HCT116 (cell line): Measurements from ENCODE around the gene RASSF9. TPM values are rescaled to one million over a fixed set of nuclear protein-coding genes. Genes with fewer than 3 reads are reported as not detected.

Experiments
- ATAC-seq: fragments of 200-7000 bp; cut with Tn5 transposase; 2 replicates; pipeline ENCODE4 v1.9.1; 2020; ENCODE audit warnings: mild to moderate bottlenecking, moderate library complexity
- BruUV-seq: library from RNA; stranded (reverse); fragments of 400-500 nt; replicated peaks from 2 replicates; lab custom pipeline; 2021; lab: Mats Ljungman, UMichigan
- CTCF ChIA-PET: fragments of 300-600 bp; sonication (Branson Sonifier 250); formaldehyde crosslinking; loops from one replicate; lab custom pipeline; 2021; ENCODE audit warnings: antibody characterized with exemption; lab: Charles Lee
- POLR2A ChIA-PET: fragments of 300-600, 350-600 bp; sonication (Branson Sonifier 250); formaldehyde crosslinking; loops from one replicate; lab custom pipeline; 2021; ENCODE audit warnings: antibody characterized with exemption; lab: Charles Lee
- RAD21 ChIA-PET, 2 experiments: fragments of 300-600 bp; sonication (Branson Sonifier 250); formaldehyde crosslinking; loops; one replicate each; lab custom pipeline; 2023; ENCODE audit warnings: low total read pairs in 2 of 2; ENCODE audit not compliant: uncharacterized antibody in 2 of 2, unreplicated experiment in 2 of 2, low non-redundant PET in 1 of 2; lab: Charles Lee
- DNase-seq: peaks from one replicate; pipeline ENCODE4 v3.0.0-alpha.2; 2010; ENCODE audit warnings: low read depth, low spot score
- H2AFZ ChIP-seq: fragments of 200-600 bp; shearing (Covaris generic), sonication (generic); 2 replicates; pipeline ENCODE4 v1.6.1; 2017; ENCODE audit warnings: low read depth, mixed run types, mixed read lengths, antibody characterized with exemption, low read length; ENCODE audit not compliant: poor library complexity, severe bottlenecking
- H3K27ac ChIP-seq: 2 replicates; pipeline ENCODE4 v1.5.1; 2012; ENCODE audit warnings: low read depth, low read length
- H3K27me3 ChIP-seq: fragments of 200-600 bp; sonication (generic); 2 replicates; pipeline ENCODE4 v1.6.1; 2016; ENCODE audit warnings: mixed run types, low read length, mixed read lengths; ENCODE audit not compliant: insufficient read depth
- H3K36me3 ChIP-seq, 2 experiments: fragments of 200-500 bp in 1 of 2; fragments of 200-600 bp in 1 of 2; sonication (Bioruptor generic) in 1 of 2; sonication (generic) in 1 of 2; 2 replicates each; pipeline versions ENCODE4 v1.5.1 to v1.6.1; 2014 to 2016; ENCODE audit warnings: low read length in 2 of 2, inconsistent platforms in 1 of 2, mixed read lengths in 1 of 2, mixed run types in 1 of 2; ENCODE audit not compliant: insufficient read depth in 2 of 2, control insufficient read depth in 1 of 2
- H3K4me1 ChIP-seq, 2 experiments: fragments of 200-600 bp in 1 of 2; sonication (generic) in 1 of 2; 2 replicates each; pipeline versions ENCODE4 v1.5.1 to v1.6.1; 2012 to 2017; ENCODE audit warnings: low read length in 2 of 2, inconsistent platforms in 1 of 2, mild to moderate bottlenecking in 1 of 2, mixed read lengths in 1 of 2, mixed run types in 1 of 2, moderate library complexity in 1 of 2; ENCODE audit not compliant: insufficient read depth in 2 of 2, control insufficient read depth in 1 of 2
- H3K4me2 ChIP-seq: fragments of 200-600 bp; sonication (generic); 2 replicates; pipeline ENCODE4 v1.6.1; 2017; ENCODE audit warnings: mixed run types, low read length, mixed read lengths
- H3K4me3 ChIP-seq, 2 experiments: fragments of 200-600 bp in 1 of 2; sonication (generic) in 1 of 2; replicated peaks in 1 of 2; 2 replicates each; pipeline ENCODE4 v1.5.1; 2011 to 2016; ENCODE audit warnings: low read length in 2 of 2, control low read depth in 1 of 2, low read depth in 1 of 2, mild to moderate bottlenecking in 1 of 2, mixed read lengths in 1 of 2, mixed run types in 1 of 2
- H3K79me2 ChIP-seq: fragments of 200-600 bp; sonication (generic); 2 replicates; pipeline ENCODE4 v1.6.1; 2017; ENCODE audit warnings: mild to moderate bottlenecking, mixed run types, low read length, moderate library complexity, mixed read lengths; ENCODE audit not compliant: insufficient read depth
- H3K9ac ChIP-seq: fragments of 200-600 bp; sonication (generic); 2 replicates; pipeline ENCODE4 v1.6.1; 2016; ENCODE audit warnings: low read length, mixed read lengths
- H3K9me2 ChIP-seq: fragments of 200-600 bp; sonication (generic), shearing (Covaris generic); 2 replicates; pipeline ENCODE4 v1.6.1; 2017; ENCODE audit warnings: mixed run types, mild to moderate bottlenecking, moderate library complexity; ENCODE audit not compliant: insufficient read depth
- H3K9me3 ChIP-seq, 2 experiments: fragments of 200-500 bp in 1 of 2; fragments of 200-600 bp in 1 of 2; sonication (Bioruptor generic) in 1 of 2; sonication (generic) in 1 of 2; 2 replicates each; pipeline ENCODE4 v1.6.1; 2014 to 2017; ENCODE audit warnings: low read length in 2 of 2, mixed read lengths in 2 of 2, inconsistent platforms in 1 of 2, low read depth in 1 of 2, mild to moderate bottlenecking in 1 of 2, mixed run types in 1 of 2, moderate library complexity in 1 of 2; ENCODE audit not compliant: control insufficient read depth in 1 of 2, insufficient read depth in 1 of 2
- H4K20me1 ChIP-seq: fragments of 200-600 bp; sonication (generic), shearing (Covaris generic); 2 replicates; pipeline ENCODE4 v1.6.1; 2017; ENCODE audit warnings: mixed run types, mild to moderate bottlenecking, moderate library complexity; ENCODE audit not compliant: insufficient read depth
- ATF3 ChIP-seq: IDR thresholded peaks from 2 replicates; pipeline ENCODE4 v1.6.1; 2012
- CBX3 ChIP-seq: IDR thresholded peaks from 2 replicates; pipeline ENCODE4 v1.6.1; 2012; ENCODE audit warnings: low read depth
- EGR1 ChIP-seq: IDR thresholded peaks from 2 replicates; pipeline ENCODE4 v1.6.1; 2012; ENCODE audit warnings: low read depth
- ELF1 ChIP-seq: IDR thresholded peaks from 2 replicates; pipeline ENCODE4 v1.6.1; 2012; ENCODE audit warnings: low read depth, borderline replicate concordance
- EZH2 ChIP-seq: fragments of 200-600 bp; sonication (generic); IDR thresholded peaks from 2 replicates; pipeline ENCODE4 v1.6.1; 2017; ENCODE audit warnings: antibody characterized with exemption, mixed run types
- EZH2phosphoT487 ChIP-seq: fragments of 200-600 bp; IDR thresholded peaks from 2 replicates; pipeline ENCODE4 v1.6.1; 2018; ENCODE audit warnings: antibody characterized with exemption, borderline replicate concordance
- FOSL1 ChIP-seq: IDR thresholded peaks from 2 replicates; pipeline ENCODE4 v1.6.1; 2012; ENCODE audit warnings: low read depth
- POLR2A ChIP-seq: IDR thresholded peaks from 2 replicates; pipeline ENCODE4 v1.7.0; 2011; ENCODE audit warnings: borderline replicate concordance; ENCODE audit not compliant: insufficient read depth, insufficient read length; ENCODE audit errors: extremely low read depth
- REST ChIP-seq: IDR thresholded peaks from 2 replicates; pipeline ENCODE4 v1.6.1; 2012; ENCODE audit warnings: low read depth
- SIN3A ChIP-seq: IDR thresholded peaks from 2 replicates; pipeline ENCODE4 v1.6.1; 2012; ENCODE audit warnings: low read depth
- SP1 ChIP-seq: IDR thresholded peaks from 2 replicates; pipeline ENCODE4 v1.6.1; 2012; ENCODE audit warnings: low read depth
- TCF7L2 ChIP-seq: IDR thresholded peaks from 2 replicates; pipeline ENCODE4 v1.7.0; 2011; ENCODE audit warnings: borderline replicate concordance, inconsistent platforms; ENCODE audit not compliant: insufficient read depth, insufficient read length; ENCODE audit errors: extremely low read depth
- ZFX ChIP-seq: fragments of 450-650 bp; IDR thresholded peaks from 2 replicates; pipeline ENCODE4 v1.6.1; 2017
- intact Hi-C: fragments of 100-400 bp; cut with micrococcal nuclease; formaldehyde crosslinking; loops from 2 replicates; pipeline ENCODE4 v1.10.0; 2022
- total RNA-seq: library from RNA; stranded (reverse); gene quantifications from one replicate; pipeline ENCODE4 v1.2.1, GENCODE V29; 2021; ENCODE audit not compliant: unreplicated experiment
- TF ChIP-seq, protein P1 (sequence below), 3 experiments: fragments of 200-600 bp in 1 of 3; sonication (generic) in 1 of 3; IDR thresholded peaks in 2 of 3; conservative IDR thresholded peaks in 1 of 3; 2 replicates each; pipeline ENCODE4 v1.5.1; 2012 to 2017; ENCODE audit warnings: low read depth in 2 of 3, low read length in 2 of 3, antibody characterized with exemption in 1 of 3, borderline replicate concordance in 1 of 3, control low read depth in 1 of 3, mild to moderate bottlenecking in 1 of 3, mixed read lengths in 1 of 3, mixed run types in 1 of 3, moderate library complexity in 1 of 3; ENCODE audit not compliant: insufficient read depth in 1 of 3

The RASSF9 gene
- total RNA-seq, 1 experiment from 2014 or later, result not detected

- H3K27ac ChIP-seq, result no peak within 1 kb of the TSS
- BruUV-seq, result no TSS peak
- ChIA-PET POLR2A (no interaction called here), CTCF (no interaction called here), RAD21 (no interaction called here)
- no peaks in the 10 kb centered on the region for H4K20me1 ChIP-seq
- H3K9me2 ChIP-seq, result no peaks in the 10 kb centered on the region
- H3K27me3 ChIP-seq, result no peaks in the 10 kb centered on the region
- no peaks in the 10 kb centered on the region for H3K36me3 ChIP-seq
- H3K79me2 ChIP-seq, result no peaks in the 10 kb centered on the region
- H3K4me1 ChIP-seq, result no peaks in the 10 kb centered on the region
- DNase-seq (no peak), ATAC-seq (peak; percentile 63)
- peak within 1 kb of the TSS; percentile 32 for H3K4me2 ChIP-seq
- TF ChIP-seq EZH2, result no peak
- no peak for TF ChIP-seq CBX3
- TF ChIP-seq EGR1, result no peak
- TF ChIP-seq ATF3, result no peak
- no peak for TF ChIP-seq POLR2A
- TF ChIP-seq SP1, result no peak
- TF ChIP-seq EZH2phosphoT487, result no peak
- TF ChIP-seq ELF1, result no peak
- no peak for TF ChIP-seq REST
- no peak for TF ChIP-seq ZFX
- no peak for TF ChIP-seq TCF7L2
- TF ChIP-seq FOSL1, result no peak
- no peak for TF ChIP-seq SIN3A
- TF ChIP-seq, protein P1, sequence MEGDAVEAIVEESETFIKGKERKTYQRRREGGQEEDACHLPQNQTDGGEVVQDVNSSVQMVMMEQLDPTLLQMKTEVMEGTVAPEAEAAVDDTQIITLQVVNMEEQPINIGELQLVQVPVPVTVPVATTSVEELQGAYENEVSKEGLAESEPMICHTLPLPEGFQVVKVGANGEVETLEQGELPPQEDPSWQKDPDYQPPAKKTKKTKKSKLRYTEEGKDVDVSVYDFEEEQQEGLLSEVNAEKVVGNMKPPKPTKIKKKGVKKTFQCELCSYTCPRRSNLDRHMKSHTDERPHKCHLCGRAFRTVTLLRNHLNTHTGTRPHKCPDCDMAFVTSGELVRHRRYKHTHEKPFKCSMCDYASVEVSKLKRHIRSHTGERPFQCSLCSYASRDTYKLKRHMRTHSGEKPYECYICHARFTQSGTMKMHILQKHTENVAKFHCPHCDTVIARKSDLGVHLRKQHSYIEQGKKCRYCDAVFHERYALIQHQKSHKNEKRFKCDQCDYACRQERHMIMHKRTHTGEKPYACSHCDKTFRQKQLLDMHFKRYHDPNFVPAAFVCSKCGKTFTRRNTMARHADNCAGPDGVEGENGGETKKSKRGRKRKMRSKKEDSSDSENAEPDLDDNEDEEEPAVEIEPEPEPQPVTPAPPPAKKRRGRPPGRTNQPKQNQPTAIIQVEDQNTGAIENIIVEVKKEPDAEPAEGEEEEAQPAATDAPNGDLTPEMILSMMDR (IDR thresholded peaks at IDR 0.05 in 2 of 3, conservative IDR thresholded peaks at IDR 0.05 in 1 of 3; ENCODE audit: borderline replicate concordance in 1 of 3, insufficient read depth in 1 of 3, low read depth in 2 of 3, low read length in 2 of 3), result no peak
- H3K4me3 ChIP-seq, result no peak within 1 kb of the TSS
- intact Hi-C loops, result no loop called here
- H3K9me3 ChIP-seq, result no peaks in the 10 kb centered on the region
- H3K9ac ChIP-seq, result no peak within 1 kb of the TSS
- H2AFZ ChIP-seq, result peak within 1 kb of the TSS; percentile 47
These were observed 37.8 kb upstream of the RASSF9 start, which contains the start of gene NTS for GRCh38 chr12:85874031-85874461. TSS of gene NTS (plus strand) at chr12:85874295. CDS start at chr12:85874404, 109 bp downstream.
